Spleen (tissue), 7 donors: ENCODE measurements around the gene HID1.

Experiments
- CTCF ChIP-seq, 11 experiments: fragments of 200-600 bp in 7 of 11; fragments of 450-650 bp in 4 of 11; sonication (generic) in 4 of 11; IDR thresholded peaks in 8 of 11; conservative IDR thresholded peaks in 3 of 11; 1 replicate in 7 of 11; 2 replicates in 4 of 11; pipeline versions ENCODE4 v1.4.0 to v1.8.0; 2016 to 2021; ENCODE audit warnings: antibody characterized with exemption in 11 of 11, inconsistent platforms in 4 of 11, mild to moderate bottlenecking in 1 of 11
- POLR2A ChIP-seq, 3 donors: fragments of 450-650 bp; IDR thresholded peaks; one replicate each; pipeline ENCODE4 v1.5.1; 2017; ENCODE audit warnings: antibody characterized with exemption in 3 of 3, mild to moderate bottlenecking in 1 of 3
- donor health status: DM: no; HTN: no; CAD: no; lungs with moderate emphysema.
- donor health status: DM: no; HTN: no; CAD: no.
- donor health status: DM: no; HTN: no; CAD: no.

- TF ChIP-seq CTCF (IDR thresholded peaks at IDR 0.05 in 8 of 11, conservative IDR thresholded peaks at IDR 0.05 in 3 of 11) (no peak), POLR2A (IDR thresholded peaks at IDR 0.05) (no peak)
Measured at GRCh38 chr17:74946641-74947040, 25.9 kb downstream of the HID1 start.
